Astrocyte (in vitro differentiated cells and primary cell): ENCODE data around the gene SERPINB13. TPM values are rescaled to one million over a fixed set of nuclear protein-coding genes. Genes with fewer than 3 reads are reported as not detected.

ENCODE experiments used
- DNase-seq: peaks from one replicate; pipeline ENCODE4 v3.0.0-alpha.2; 2010; ENCODE audit warnings: low read depth
- FAIRE-seq: peaks from 2 replicates; lab custom pipeline; 2011; peaks lifted over from hg19 to GRCh38; lab: Jason Lieb, UNC
- H2AFZ ChIP-seq: 2 replicates; pipeline ENCODE4 v1.6.0; 2012; ENCODE audit warnings: low read depth, low read length, inconsistent platforms
- H3K27ac ChIP-seq: 2 replicates; pipeline ENCODE4 v1.5.1; 2011; ENCODE audit warnings: low read depth, low read length, inconsistent platforms
- H3K27me3 ChIP-seq: 2 replicates; pipeline ENCODE4 v1.6.0; 2011; ENCODE audit warnings: low read length, inconsistent platforms; ENCODE audit not compliant: insufficient read depth
- H3K36me3 ChIP-seq: 2 replicates; pipeline ENCODE4 v1.5.1; 2011; ENCODE audit warnings: low read length, inconsistent platforms; ENCODE audit not compliant: insufficient read depth
- H3K4me1 ChIP-seq: 2 replicates; pipeline ENCODE4 v1.5.1; 2011; ENCODE audit warnings: low read length, inconsistent platforms; ENCODE audit not compliant: insufficient read depth
- H3K4me2 ChIP-seq: 2 replicates; pipeline ENCODE4 v1.6.0; 2012; ENCODE audit warnings: low read length, inconsistent platforms
- H3K4me3 ChIP-seq: 2 replicates; pipeline ENCODE4 v1.5.1; 2011; ENCODE audit warnings: low read depth, mild to moderate bottlenecking, low read length, inconsistent platforms; ENCODE audit not compliant: insufficient read depth
- H3K79me2 ChIP-seq: 2 replicates; pipeline ENCODE4 v1.6.0; 2012; ENCODE audit warnings: mild to moderate bottlenecking, low read length, inconsistent platforms; ENCODE audit not compliant: insufficient read depth
- H3K9ac ChIP-seq: 2 replicates; pipeline ENCODE4 v1.6.0; 2012; ENCODE audit warnings: mild to moderate bottlenecking, low read length, inconsistent platforms
- H3K9me3 ChIP-seq: 2 replicates; pipeline ENCODE4 v1.5.1; 2012; ENCODE audit warnings: low read depth, mild to moderate bottlenecking, low read length, inconsistent platforms; ENCODE audit not compliant: insufficient read depth
- H4K20me1 ChIP-seq: 2 replicates; pipeline ENCODE4 v1.6.0; 2012; ENCODE audit warnings: low read length, inconsistent platforms; ENCODE audit not compliant: insufficient read depth
- H3K27ac Mint-ChIP-seq: one replicate; pipeline ENCODE4 v1.8.0; 2021; ENCODE audit warnings: mild to moderate bottlenecking, mixed read lengths; ENCODE audit not compliant: unreplicated experiment
- H3K27me3 Mint-ChIP-seq: one replicate; pipeline ENCODE4 v1.8.0; 2021; ENCODE audit warnings: low read depth, mixed read lengths; ENCODE audit not compliant: unreplicated experiment
- H3K36me3 Mint-ChIP-seq: one replicate; pipeline ENCODE4 v1.8.0; 2021; ENCODE audit warnings: low read depth, mixed read lengths; ENCODE audit not compliant: unreplicated experiment
- H3K4me1 Mint-ChIP-seq: one replicate; pipeline ENCODE4 v1.8.0; 2021; ENCODE audit warnings: low read depth, mixed read lengths; ENCODE audit not compliant: unreplicated experiment
- H3K4me3 Mint-ChIP-seq: one replicate; pipeline ENCODE4 v1.8.0; 2021; ENCODE audit warnings: mild to moderate bottlenecking, moderate library complexity, mixed read lengths; ENCODE audit not compliant: unreplicated experiment
- H3K9me3 Mint-ChIP-seq: one replicate; pipeline ENCODE4 v1.8.0; 2021; ENCODE audit warnings: mild to moderate bottlenecking, mixed read lengths; ENCODE audit not compliant: unreplicated experiment
- EZH2 ChIP-seq: IDR thresholded peaks from 2 replicates; pipeline ENCODE4 v1.6.1; 2012; ENCODE audit warnings: mild to moderate bottlenecking, low read length, inconsistent platforms; ENCODE audit not compliant: insufficient read depth
- total RNA-seq: library from RNA; stranded (reverse); gene quantifications from 2 replicates; pipeline ENCODE4 v1.2.1, GENCODE V29; 2021
- TF ChIP-seq, protein P1 (sequence below): IDR thresholded peaks from 2 replicates; pipeline ENCODE4 v1.5.1; 2011; ENCODE audit warnings: low read depth, mild to moderate bottlenecking, inconsistent platforms, low read length, moderate library complexity; ENCODE audit not compliant: insufficient read depth

SERPINB13 gene
- total RNA-seq, 1 donor from 2014 or later = not detected

DNA sequence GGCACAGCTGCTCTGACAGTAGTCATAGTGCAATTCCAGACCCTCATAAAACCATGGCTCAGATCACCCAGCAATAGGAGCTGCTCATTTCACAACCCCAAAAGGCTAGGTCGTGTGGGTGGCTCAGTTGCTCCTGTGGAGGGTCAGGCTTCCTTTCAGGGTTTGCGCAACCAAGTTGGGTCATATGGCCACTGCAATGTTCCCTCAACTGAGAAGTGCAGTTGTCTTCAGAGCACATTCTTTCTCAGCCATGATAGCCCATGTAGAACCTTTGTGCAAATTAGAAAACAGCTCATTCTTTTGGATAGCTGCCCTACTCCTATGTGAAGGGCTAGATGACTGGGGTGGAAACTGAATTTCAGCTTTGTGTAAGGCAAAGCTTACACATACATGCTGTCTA is 3.2 kb downstream of the SERPINB13 start:
- no peak overlapping the region for H3K4me3 Mint-ChIP-seq
- H3K4me1 Mint-ChIP-seq = no peaks in the 10 kb centered on the region
- H3K4me3 ChIP-seq = no peak overlapping the region
- DNase-seq (no peak), FAIRE-seq (no peak)
- no peak overlapping the region for H3K27ac ChIP-seq
- H3K4me1 ChIP-seq = no peaks in the 10 kb centered on the region
- H3K27me3 ChIP-seq = no peaks in the 10 kb centered on the region
- H3K36me3 ChIP-seq = no peaks in the 10 kb centered on the region
- no peak overlapping the region for H2AFZ ChIP-seq
- no peaks in the 10 kb centered on the region for H3K79me2 ChIP-seq
- H3K4me2 ChIP-seq = no peak overlapping the region
- peaks cover 4% of the 10 kb centered on the region for H3K36me3 Mint-ChIP-seq
- no peak overlapping the region for H3K9ac ChIP-seq
- TF ChIP-seq, protein P1, sequence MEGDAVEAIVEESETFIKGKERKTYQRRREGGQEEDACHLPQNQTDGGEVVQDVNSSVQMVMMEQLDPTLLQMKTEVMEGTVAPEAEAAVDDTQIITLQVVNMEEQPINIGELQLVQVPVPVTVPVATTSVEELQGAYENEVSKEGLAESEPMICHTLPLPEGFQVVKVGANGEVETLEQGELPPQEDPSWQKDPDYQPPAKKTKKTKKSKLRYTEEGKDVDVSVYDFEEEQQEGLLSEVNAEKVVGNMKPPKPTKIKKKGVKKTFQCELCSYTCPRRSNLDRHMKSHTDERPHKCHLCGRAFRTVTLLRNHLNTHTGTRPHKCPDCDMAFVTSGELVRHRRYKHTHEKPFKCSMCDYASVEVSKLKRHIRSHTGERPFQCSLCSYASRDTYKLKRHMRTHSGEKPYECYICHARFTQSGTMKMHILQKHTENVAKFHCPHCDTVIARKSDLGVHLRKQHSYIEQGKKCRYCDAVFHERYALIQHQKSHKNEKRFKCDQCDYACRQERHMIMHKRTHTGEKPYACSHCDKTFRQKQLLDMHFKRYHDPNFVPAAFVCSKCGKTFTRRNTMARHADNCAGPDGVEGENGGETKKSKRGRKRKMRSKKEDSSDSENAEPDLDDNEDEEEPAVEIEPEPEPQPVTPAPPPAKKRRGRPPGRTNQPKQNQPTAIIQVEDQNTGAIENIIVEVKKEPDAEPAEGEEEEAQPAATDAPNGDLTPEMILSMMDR = no peak
- TF ChIP-seq EZH2 = no peak
- no peaks in the 10 kb centered on the region for H4K20me1 ChIP-seq
- no peak overlapping the region for H3K27ac Mint-ChIP-seq
- no peaks in the 10 kb centered on the region for H3K9me3 ChIP-seq
- H3K9me3 Mint-ChIP-seq = peaks cover 2% of the 10 kb centered on the region
- H3K27me3 Mint-ChIP-seq = no peaks in the 10 kb centered on the region

DNA sequence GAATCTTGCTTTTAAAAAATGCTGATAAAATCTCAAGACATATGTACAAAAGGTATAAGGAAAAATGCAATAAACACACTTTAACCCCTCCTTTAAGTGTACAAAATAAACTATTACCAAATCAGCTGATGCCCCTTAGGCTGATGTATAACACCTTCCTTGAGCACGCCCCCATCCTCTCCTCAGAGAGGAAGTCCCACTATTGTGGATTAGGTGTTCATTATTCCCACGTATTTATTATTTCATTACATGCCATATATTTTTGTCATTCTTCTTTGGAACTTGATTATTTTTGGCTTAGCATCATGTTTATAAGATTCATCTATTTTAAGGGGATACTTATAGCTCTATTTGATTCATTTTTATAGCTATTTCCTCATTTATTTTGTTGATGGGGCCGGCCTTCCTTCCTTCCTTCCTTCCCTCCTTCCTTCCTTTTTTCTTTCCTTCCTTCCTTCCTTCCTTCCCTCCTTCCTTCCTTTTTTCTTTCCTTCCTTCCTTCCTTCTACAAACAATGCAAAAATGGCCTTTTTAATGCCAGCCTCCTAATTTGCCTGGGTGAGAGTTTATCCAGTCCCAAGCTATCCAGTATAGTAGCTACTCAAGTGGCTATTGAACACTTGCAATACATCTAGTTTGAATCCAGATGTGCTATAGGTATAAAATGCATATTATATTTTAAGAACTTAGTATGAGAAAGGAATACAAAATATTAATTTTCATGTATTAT is 4.0 kb downstream of the SERPINB13 start:
- Histone ChIP-seq H3K4me2 (no peak overlapping the region), H3K27me3 (no peaks in the 10 kb centered on the region), H3K79me2 (no peaks in the 10 kb centered on the region), H3K27ac (no peak overlapping the region), H3K9me3 (no peaks in the 10 kb centered on the region), H3K36me3 (no peaks in the 10 kb centered on the region), H3K4me1 (no peaks in the 10 kb centered on the region), H2AFZ (no peak overlapping the region), H4K20me1 (no peaks in the 10 kb centered on the region), H3K4me3 (no peak overlapping the region), H3K9ac (no peak overlapping the region)
- Mint-ChIP-seq H3K36me3 (peaks cover 4% of the 10 kb centered on the region), H3K27me3 (no peaks in the 10 kb centered on the region), H3K4me1 (no peaks in the 10 kb centered on the region), H3K4me3 (no peak overlapping the region), H3K9me3 (peaks cover 2% of the 10 kb centered on the region), H3K27ac (no peak overlapping the region)
- FAIRE-seq = no peak
- TF ChIP-seq, protein P1 = no peak
- no peak for TF ChIP-seq EZH2
- no peak for DNase-seq

DNA sequence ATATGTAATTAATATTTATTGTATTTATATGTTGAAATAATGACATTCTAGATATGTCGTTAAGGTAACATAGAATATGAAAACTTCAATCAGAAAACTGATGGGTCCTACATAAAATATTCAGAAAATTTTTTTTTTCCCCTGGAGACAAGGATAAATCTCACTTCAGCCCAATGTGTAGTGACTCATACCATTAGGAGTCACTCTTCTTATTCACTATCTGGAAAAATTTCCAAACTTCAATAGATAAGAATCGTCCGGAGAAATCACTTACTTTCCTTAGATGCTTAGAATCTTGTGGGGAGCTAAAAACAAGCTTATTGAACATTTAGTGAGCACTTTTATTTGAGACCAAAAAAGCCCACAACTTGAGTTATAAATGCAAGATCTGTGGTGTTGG is 4.6 kb downstream of the SERPINB13 start:
- no peaks in the 10 kb centered on the region for H3K4me1 ChIP-seq
- H3K4me3 ChIP-seq = no peak overlapping the region
- H3K4me2 ChIP-seq = no peak overlapping the region
- no peak for DNase-seq
- no peak overlapping the region for H2AFZ ChIP-seq
- no peak for TF ChIP-seq EZH2
- TF ChIP-seq, protein P1 = no peak
- H3K4me3 Mint-ChIP-seq = no peak overlapping the region
- no peak overlapping the region for H3K27ac ChIP-seq
- H3K27ac Mint-ChIP-seq = no peak overlapping the region
- H3K9me3 Mint-ChIP-seq = peaks cover 2% of the 10 kb centered on the region
- peak; percentile 68 for FAIRE-seq
- H4K20me1 ChIP-seq = no peaks in the 10 kb centered on the region
- H3K9ac ChIP-seq = no peak overlapping the region
- no peaks in the 10 kb centered on the region for H3K27me3 ChIP-seq
- peaks cover 4% of the 10 kb centered on the region for H3K36me3 Mint-ChIP-seq
- H3K27me3 Mint-ChIP-seq = no peaks in the 10 kb centered on the region
- no peaks in the 10 kb centered on the region for H3K36me3 ChIP-seq
- H3K9me3 ChIP-seq = no peaks in the 10 kb centered on the region
- H3K4me1 Mint-ChIP-seq = no peaks in the 10 kb centered on the region
- no peaks in the 10 kb centered on the region for H3K79me2 ChIP-seq
